ENCODE data around the gene DTYMK.

GRCh38 chr2:241734467-241735208 lies 48.0 kb upstream of the DTYMK start, which contains the start of gene D2HGDH:
- TF ChIP-seq YY1 (IDR thresholded peaks at IDR 0.05; ENCODE audit: insufficient read depth, insufficient read length) (no peak), ZNF274 (IDR thresholded peaks at IDR 0.05; ENCODE audit: low read depth, low read length) (no peak), SUZ12 (IDR thresholded peaks at IDR 0.05; ENCODE audit: extremely low read depth, insufficient read depth, insufficient read length) (no peak)

All from NT2/D1 (cell line).